DMS53 treated with DMSO at 0.1 percent for 48 hours (cell line): Measurements from ENCODE around the gene SF3B2.
A peak's percentile ranks its signal among the peaks of the same experiment; 100 is the strongest.

Experiments used
- DNase-seq: peaks from one replicate; lab custom pipeline; 2025; ENCODE audit not compliant: unreplicated experiment; lab: John Stamatoyannopoulos, UW

The SF3B2 gene

GRCh38 chr11:66047541-66048365 is 4.4 kb upstream of the SF3B2 start:
- no peak for DNase-seq

GRCh38 chr11:66048547-66049323 is 3.4 kb upstream of the SF3B2 start, which contains the start of gene GAL3ST3:
Gene GAL3ST3 (minus strand): TSS chr11:66049161. CDS start chr11:66045415, 3,746 bp downstream.
- no peak for DNase-seq

- DNase-seq, result no peak
These were observed 1.5 kb upstream of the SF3B2 start for GRCh38 chr11:66050581-66051231.

GRCh38 chr11:66051371-66051765 is 796 bp upstream of the SF3B2 start:
- DNase-seq, result no peak

GRCh38 chr11:66052664-66052982 is 459 bp downstream of the SF3B2 start:
- DNase-seq, result no peak

GRCh38 chr11:66055021-66055420 is 2.9 kb downstream of the SF3B2 start:
- DNase-seq, result no peak

GRCh38 chr11:66056501-66056900 is 4.3 kb downstream of the SF3B2 start:
- no peak for DNase-seq

- no peak for DNase-seq
These were observed 8.0 kb downstream of the SF3B2 start for GRCh38 chr11:66059966-66060680.

- no peak for DNase-seq
These were observed 9.1 kb downstream of the SF3B2 start for GRCh38 chr11:66061268-66061667.

- DNase-seq, result no peak
These were observed 10.2 kb downstream of the SF3B2 start for GRCh38 chr11:66062408-66062807.

- no peak for DNase-seq
These were observed 11.7 kb downstream of the SF3B2 start for GRCh38 chr11:66063900-66064299.

GRCh38 chr11:66064571-66064970 is 12.4 kb downstream of the SF3B2 start:
- no peak for DNase-seq

- DNase-seq, result no peak
These were observed 14.6 kb downstream of the SF3B2 start for GRCh38 chr11:66066751-66067150.

GRCh38 chr11:66067640-66068039 is 15.5 kb downstream of the SF3B2 start:
- no peak for DNase-seq

- peak; percentile 41 for DNase-seq
These were observed 16.1 kb downstream of the SF3B2 start for GRCh38 chr11:66068154-66068821.

- no peak for DNase-seq
These were observed 17.0 kb downstream of the SF3B2 start for GRCh38 chr11:66068923-66069714.

- DNase-seq, result peak; percentile 76
These were observed 17.8 kb downstream of the SF3B2 start, which contains the start of gene PACS1 for GRCh38 chr11:66069715-66070603. Gene PACS1 (plus strand): TSS chr11:66070272. CDS start chr11:66070487, 215 bp downstream.

GRCh38 chr11:66070604-66071380 is 18.6 kb downstream of the SF3B2 start:
- DNase-seq, result peak; percentile 10
